ENCODE data around the gene TMPRSS9. TPM values are rescaled to one million over a fixed set of nuclear protein-coding genes. Genes with fewer than 3 reads are reported as not detected.

The TMPRSS9 gene
- total RNA-seq: 1 to 10 TPM; 1.3 to 4.0 (median 2.9) TPM
- polyA plus RNA-seq: 1 to 10 TPM in 2 of 3 donors, under 1 TPM in 1; 0.70 to 4.3 (median 1.1) TPM
- long read RNA-seq, donor 1, partial matches to known transcripts: 168 of 168 reads
- long read RNA-seq, donor 1, other reads (novel, unspliced or antisense): 0 of 168 reads
- long read RNA-seq, donor 2, partial matches to known transcripts: 122 of 122 reads
- long read RNA-seq, donor 2, other reads (novel, unspliced or antisense): 0 of 122 reads

DNA sequence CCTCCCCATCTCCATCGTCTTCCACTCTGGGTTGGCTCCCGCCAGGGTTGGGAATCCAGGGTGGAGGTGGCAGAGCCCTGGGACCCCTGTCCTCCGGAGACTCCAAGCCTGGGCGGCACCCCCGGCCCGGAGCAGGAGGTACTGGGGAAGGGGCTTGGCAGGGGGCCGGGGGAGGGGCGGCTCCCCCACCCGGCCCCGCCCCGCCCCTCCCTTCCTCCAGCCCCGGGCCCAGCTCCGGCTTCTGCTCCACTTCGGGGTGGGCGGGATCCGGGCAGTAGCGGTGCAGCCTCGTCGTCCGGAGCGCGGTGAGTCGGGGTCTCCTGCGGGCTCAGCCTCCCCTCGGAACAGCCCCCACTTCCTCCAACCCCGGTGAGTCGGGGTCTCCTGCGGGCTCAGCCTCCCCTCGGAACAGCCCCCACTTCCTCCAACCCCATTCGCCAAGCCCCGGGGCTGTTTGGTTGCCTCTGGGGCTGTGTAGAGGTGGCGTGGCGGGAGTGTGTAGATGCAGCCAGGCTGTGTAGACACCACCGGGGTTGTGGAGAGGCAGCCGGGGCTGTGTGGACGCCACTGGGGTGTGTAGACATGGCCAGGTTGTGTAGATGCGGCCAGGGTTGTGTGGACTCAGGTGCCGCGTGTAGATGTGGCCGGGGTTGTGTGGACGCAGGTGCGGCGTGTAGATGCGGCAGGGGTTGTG, at the start of gene TMPRSS9:
Gene TMPRSS9, plus strand, starts transcription at position 274 of the 694 bp plus-strand sequence. CDS start 29,521 bp downstream, outside the sequence.
- Histone ChIP-seq H3K4me1 (peaks cover 0 to 16% (median 0%) of the 10 kb centered on the region in 6 donors), H3K27me3 (replicated peaks in 1 of 7) (peaks cover 0 to 54% (median 26%) of the 10 kb centered on the region in 7 donors), H3K4me3 (no peak within 1 kb of the TSS), H3K36me3 (peaks cover 0 to 2% (median 0%) of the 10 kb centered on the region in 6 donors), H3K9me3 (no peaks in the 10 kb centered on the region), H3K27ac (no peak within 1 kb of the TSS)
- no peak for TF ChIP-seq POLR2A (IDR thresholded peaks at IDR 0.05)
- TF ChIP-seq, protein P1, sequence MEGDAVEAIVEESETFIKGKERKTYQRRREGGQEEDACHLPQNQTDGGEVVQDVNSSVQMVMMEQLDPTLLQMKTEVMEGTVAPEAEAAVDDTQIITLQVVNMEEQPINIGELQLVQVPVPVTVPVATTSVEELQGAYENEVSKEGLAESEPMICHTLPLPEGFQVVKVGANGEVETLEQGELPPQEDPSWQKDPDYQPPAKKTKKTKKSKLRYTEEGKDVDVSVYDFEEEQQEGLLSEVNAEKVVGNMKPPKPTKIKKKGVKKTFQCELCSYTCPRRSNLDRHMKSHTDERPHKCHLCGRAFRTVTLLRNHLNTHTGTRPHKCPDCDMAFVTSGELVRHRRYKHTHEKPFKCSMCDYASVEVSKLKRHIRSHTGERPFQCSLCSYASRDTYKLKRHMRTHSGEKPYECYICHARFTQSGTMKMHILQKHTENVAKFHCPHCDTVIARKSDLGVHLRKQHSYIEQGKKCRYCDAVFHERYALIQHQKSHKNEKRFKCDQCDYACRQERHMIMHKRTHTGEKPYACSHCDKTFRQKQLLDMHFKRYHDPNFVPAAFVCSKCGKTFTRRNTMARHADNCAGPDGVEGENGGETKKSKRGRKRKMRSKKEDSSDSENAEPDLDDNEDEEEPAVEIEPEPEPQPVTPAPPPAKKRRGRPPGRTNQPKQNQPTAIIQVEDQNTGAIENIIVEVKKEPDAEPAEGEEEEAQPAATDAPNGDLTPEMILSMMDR (IDR thresholded peaks at IDR 0.05 in 8 of 11, conservative IDR thresholded peaks at IDR 0.05 in 3 of 11): no peak
- TF ChIP-seq POLR2AphosphoS5 (IDR thresholded peaks at IDR 0.05): no peak
- DNase-seq: no peak
- WGBS, 5 donors: 21 to 45% (median 25%) methylated on average over 19 to 44 of the region's 44 CpGs
- intact Hi-C loops (cut with DNase I; ENCODE audit: low total_unique reads): no loop called here

DNA sequence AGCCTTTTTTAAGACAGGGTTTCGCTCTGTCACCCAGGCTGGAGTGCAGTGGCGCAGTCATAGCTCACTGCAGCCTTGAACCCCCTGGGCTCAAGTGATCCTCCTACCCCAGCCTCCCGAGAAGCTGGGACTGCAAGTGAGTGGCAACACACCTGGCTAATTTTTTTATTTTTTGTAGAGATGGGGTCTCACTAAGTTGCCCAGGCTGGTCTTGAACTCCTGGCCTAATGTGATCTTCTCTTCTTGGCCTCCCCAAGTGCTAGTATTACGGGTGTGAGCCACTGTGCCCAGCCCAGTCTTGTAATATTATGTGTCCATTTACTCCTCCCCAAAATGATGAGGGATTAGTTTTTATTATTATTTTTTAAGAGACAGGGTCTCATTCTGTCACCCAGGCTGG, 49.0 kb upstream of the TMPRSS9 start:
- H3K4me1 ChIP-seq: peaks cover 1 to 49% (median 21%) of the 10 kb centered on the region in 6 donors
- TF ChIP-seq POLR2AphosphoS5 (IDR thresholded peaks at IDR 0.05) (no peak), POLR2A (IDR thresholded peaks at IDR 0.05) (no peak)
- TF ChIP-seq, protein P1 (IDR thresholded peaks at IDR 0.05 in 8 of 11, conservative IDR thresholded peaks at IDR 0.05 in 3 of 11): no peak
- no peaks in the 10 kb centered on the region for H3K36me3 ChIP-seq
- peaks cover 0 to 16% (median 13%) of the 10 kb centered on the region in 8 donors for H3K9me3 ChIP-seq
- no peak for DNase-seq
- intact Hi-C loops (cut with DNase I; ENCODE audit: low total_unique reads): no loop called here
- peaks cover 0 to 79% (median 48%) of the 10 kb centered on the region in 7 donors for H3K27me3 ChIP-seq (replicated peaks in 1 of 7)
- H3K4me3 ChIP-seq: no peak overlapping the region
- 89 to 98% (median 94%) methylated on average over 4 of the region's 4 CpGs for WGBS, 5 donors
- no peak overlapping the region for H3K27ac ChIP-seq

DNA sequence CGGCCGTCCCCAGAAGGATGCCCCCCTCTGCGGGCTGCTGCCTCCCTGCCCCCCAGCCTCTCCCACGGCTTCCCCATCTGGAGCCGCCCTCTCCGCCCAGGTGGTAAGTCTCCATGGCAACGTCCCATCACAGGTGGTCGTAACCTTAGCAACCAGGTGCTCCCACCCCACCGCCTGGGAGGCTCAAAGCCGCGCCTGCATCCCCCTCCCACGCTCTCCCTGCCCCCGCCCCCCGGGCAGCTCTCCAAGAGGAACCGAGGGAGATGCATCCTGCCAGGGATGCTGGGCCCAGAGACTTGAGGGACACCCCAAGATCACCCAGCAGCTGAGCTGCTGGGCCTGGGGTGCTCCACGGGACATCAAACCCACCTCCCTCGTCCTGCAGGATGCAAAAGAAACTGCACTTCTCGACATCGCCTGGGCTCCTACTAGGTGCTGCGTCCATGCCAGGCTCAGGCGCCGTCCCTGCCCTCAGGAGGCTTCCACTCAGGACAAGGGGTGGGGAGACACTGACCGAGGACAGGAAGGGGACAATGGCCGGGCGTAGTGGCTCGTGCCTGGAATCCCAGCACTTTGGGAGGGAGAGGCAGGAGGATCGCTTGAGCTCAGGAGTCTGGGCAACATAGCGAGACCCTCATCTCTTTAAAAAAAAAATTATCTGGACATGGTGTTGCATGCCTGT, 47.1 kb upstream of the TMPRSS9 start:
- H3K4me1 ChIP-seq: peaks cover 5 to 54% (median 25%) of the 10 kb centered on the region in 6 donors
- peaks cover 0 to 16% (median 13%) of the 10 kb centered on the region in 8 donors for H3K9me3 ChIP-seq
- TF ChIP-seq, protein P1 (IDR thresholded peaks at IDR 0.05 in 8 of 11, conservative IDR thresholded peaks at IDR 0.05 in 3 of 11): no peak
- TF ChIP-seq POLR2AphosphoS5 (IDR thresholded peaks at IDR 0.05) (no peak), POLR2A (IDR thresholded peaks at IDR 0.05) (no peak)
- DNase-seq: no peak
- peaks cover 0 to 61% (median 31%) of the 10 kb centered on the region in 7 donors for H3K27me3 ChIP-seq (replicated peaks in 1 of 7)
- H3K36me3 ChIP-seq: no peaks in the 10 kb centered on the region
- no peak overlapping the region for H3K4me3 ChIP-seq
- 32 to 53% (median 39%) methylated on average over 10 to 28 of the region's 28 CpGs for WGBS, 5 donors
- intact Hi-C loops (cut with DNase I; ENCODE audit: low total_unique reads): no loop called here
- no peak overlapping the region for H3K27ac ChIP-seq
